ENCODE measurements around the gene ZNF346.

DNA sequence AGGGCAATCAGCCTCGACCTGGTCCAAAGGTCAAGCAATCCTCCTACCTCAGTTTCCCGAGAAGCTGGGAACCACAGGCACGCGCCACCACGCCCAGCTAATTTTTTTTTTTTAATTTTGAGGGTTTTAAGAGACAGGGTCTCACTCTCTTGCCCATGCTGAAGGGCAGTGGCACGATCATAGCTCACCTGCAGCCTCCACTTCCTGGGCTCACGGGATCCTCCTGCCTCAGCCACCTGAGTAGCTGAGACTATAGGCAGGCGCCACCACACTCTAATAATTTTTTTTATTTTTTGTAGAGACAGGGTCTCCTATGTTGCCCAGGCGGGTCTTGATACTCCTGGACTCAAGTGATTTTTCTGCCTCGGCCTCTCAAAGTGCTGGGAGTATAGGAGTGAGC lies 17.5 kb upstream of the ZNF346 start:
- no peak for TF ChIP-seq CTCF (conservative IDR thresholded peaks at IDR 0.05; ENCODE audit: low read depth, low read length)
- TF ChIP-seq EZH2 (IDR thresholded peaks at IDR 0.05; ENCODE audit: borderline replicate concordance, low read depth, low read length, poor library complexity, severe bottlenecking), result no peak

Measured in A673 (cell line).